ENCODE data around the gene COPG2. TPM values are rescaled to one million over a fixed set of nuclear protein-coding genes. Genes with fewer than 3 reads are reported as not detected.
"Not testable (repeated sequence)": the region's sequence is repeated elsewhere in the genome, so short reads cannot be mapped to it uniquely, and the experiment has no call there.

Gene COPG2
- total RNA-seq, 2 experiments from 2014 or later: 29.9 to 32.2 TPM

- TF ChIP-seq EZH2phosphoT487 (IDR thresholded peaks at IDR 0.05; ENCODE audit: borderline replicate concordance, low read depth, low read length): no peak
- no peak for TF ChIP-seq CTCF (conservative IDR thresholded peaks at IDR 0.05; ENCODE audit: low read length)
- Histone ChIP-seq H2AFZ (ENCODE audit: low read length) (no peak overlapping the region), H3K4me3 (ENCODE audit: low read depth, low read length, poor library complexity, severe bottlenecking) (no peak overlapping the region), H3K9me2 (ENCODE audit: insufficient read depth, low read length) (no peaks in the 10 kb centered on the region), H4K20me1 (ENCODE audit: insufficient read depth, low read length) (no peaks in the 10 kb centered on the region), H3K9me3 (ENCODE audit: low read length) (no peaks in the 10 kb centered on the region), H3K36me3 (ENCODE audit: insufficient read depth, low read length) (no peaks in the 10 kb centered on the region), H3K27ac (ENCODE audit: low read depth, low read length, poor library complexity, severe bottlenecking) (no peak overlapping the region), H3K4me1 (ENCODE audit: insufficient read depth, low read length, poor library complexity, severe bottlenecking) (no peaks in the 10 kb centered on the region), H3K79me2 (ENCODE audit: insufficient read depth, low read depth, low read length) (no peaks in the 10 kb centered on the region), H3K4me2 (ENCODE audit: low read length) (no peak overlapping the region)
- CTCF ChIA-PET (ENCODE audit: unreplicated experiment): no interaction called here
- no peak for DNase-seq (ENCODE audit: low spot score)
- intact Hi-C loops (cut with micrococcal nuclease; ENCODE audit: unreplicated experiment): no loop called here
- no TSS peak for BruUV-seq (replicated peaks)
- POLR2A ChIA-PET: interaction anchor here (0.6 to 1.1 kb wide), 2 partner anchors 20 to 1042 kb away, joined by 3 read pairs; no protein-coding TSS in a partner anchor
Observed at GRCh38 chr7:130593033-130593432, 75.5 kb downstream of the COPG2 start.

GRCh38 chr7:130591464-130591863, 77.1 kb downstream of the COPG2 start:
- H3K9me2 ChIP-seq (ENCODE audit: insufficient read depth, low read length); BruUV-seq (replicated peaks); H3K4me3 ChIP-seq (ENCODE audit: low read depth, low read length, poor library complexity, severe bottlenecking); H3K27ac ChIP-seq (ENCODE audit: low read depth, low read length, poor library complexity, severe bottlenecking); DNase-seq (ENCODE audit: low spot score); H3K4me1 ChIP-seq (ENCODE audit: insufficient read depth, low read length, poor library complexity, severe bottlenecking); H3K4me2 ChIP-seq (ENCODE audit: low read length); POLR2A ChIA-PET; H3K36me3 ChIP-seq (ENCODE audit: insufficient read depth, low read length); H3K79me2 ChIP-seq (ENCODE audit: insufficient read depth, low read depth, low read length); H4K20me1 ChIP-seq (ENCODE audit: insufficient read depth, low read length); intact Hi-C loops (cut with micrococcal nuclease; ENCODE audit: unreplicated experiment); H2AFZ ChIP-seq (ENCODE audit: low read length); CTCF ChIA-PET (ENCODE audit: unreplicated experiment); H3K9me3 ChIP-seq (ENCODE audit: low read length): not testable (repeated sequence)

DNA sequence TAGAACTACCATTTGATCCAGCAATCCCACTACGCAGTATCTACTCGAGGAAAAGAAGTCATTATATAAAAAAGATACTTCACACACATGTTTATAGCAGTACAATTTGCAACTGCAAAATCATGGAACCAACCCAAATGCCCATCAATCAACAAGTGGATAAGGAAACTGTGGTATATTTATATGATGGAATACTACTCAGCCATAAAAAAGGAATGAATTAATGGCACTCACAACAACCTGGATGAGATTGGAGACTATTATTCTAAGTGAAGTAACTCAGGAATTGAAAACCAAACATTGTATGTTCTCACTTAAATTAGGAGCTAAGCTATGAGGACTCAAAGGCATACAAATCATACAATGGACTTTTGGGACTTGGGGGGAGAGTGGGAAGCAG, 82.6 kb downstream of the COPG2 start:
- H3K9me2 ChIP-seq (ENCODE audit: insufficient read depth, low read length); DNase-seq (ENCODE audit: low spot score); H3K4me2 ChIP-seq (ENCODE audit: low read length); BruUV-seq (replicated peaks); H2AFZ ChIP-seq (ENCODE audit: low read length); H3K4me1 ChIP-seq (ENCODE audit: insufficient read depth, low read length, poor library complexity, severe bottlenecking); H3K9me3 ChIP-seq (ENCODE audit: low read length); H3K79me2 ChIP-seq (ENCODE audit: insufficient read depth, low read depth, low read length); H3K27ac ChIP-seq (ENCODE audit: low read depth, low read length, poor library complexity, severe bottlenecking); POLR2A ChIA-PET; H4K20me1 ChIP-seq (ENCODE audit: insufficient read depth, low read length); intact Hi-C loops (cut with micrococcal nuclease; ENCODE audit: unreplicated experiment); H3K4me3 ChIP-seq (ENCODE audit: low read depth, low read length, poor library complexity, severe bottlenecking); H3K36me3 ChIP-seq (ENCODE audit: insufficient read depth, low read length); CTCF ChIA-PET (ENCODE audit: unreplicated experiment): not testable (repeated sequence)

DNA sequence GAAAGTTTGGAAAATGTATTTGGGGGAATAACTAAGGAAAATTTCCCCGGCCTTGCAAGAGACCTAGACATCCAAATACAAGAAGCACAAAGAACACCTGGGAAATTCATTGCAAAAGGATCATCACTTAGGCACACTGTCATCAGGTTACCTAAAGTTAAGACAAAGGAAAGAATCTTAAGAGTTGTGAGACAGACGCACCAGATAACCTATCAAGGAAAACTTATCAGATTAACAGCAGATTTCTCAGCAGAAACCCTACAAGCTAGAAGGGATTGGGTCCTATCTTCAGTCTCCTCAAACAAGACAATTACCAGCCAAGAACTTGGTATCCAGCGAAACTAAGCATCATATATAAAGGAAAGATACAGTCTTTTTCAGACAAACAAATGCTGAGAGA, 93.4 kb downstream of the COPG2 start:
- H3K9me3 ChIP-seq (ENCODE audit: low read length); H3K4me3 ChIP-seq (ENCODE audit: low read depth, low read length, poor library complexity, severe bottlenecking); CTCF ChIA-PET (ENCODE audit: unreplicated experiment); H3K9me2 ChIP-seq (ENCODE audit: insufficient read depth, low read length); H3K27ac ChIP-seq (ENCODE audit: low read depth, low read length, poor library complexity, severe bottlenecking); H3K4me2 ChIP-seq (ENCODE audit: low read length); H3K79me2 ChIP-seq (ENCODE audit: insufficient read depth, low read depth, low read length); intact Hi-C loops (cut with micrococcal nuclease; ENCODE audit: unreplicated experiment); DNase-seq (ENCODE audit: low spot score); H3K4me1 ChIP-seq (ENCODE audit: insufficient read depth, low read length, poor library complexity, severe bottlenecking); BruUV-seq (replicated peaks); H3K36me3 ChIP-seq (ENCODE audit: insufficient read depth, low read length); H4K20me1 ChIP-seq (ENCODE audit: insufficient read depth, low read length); H2AFZ ChIP-seq (ENCODE audit: low read length): not testable (repeated sequence)
- POLR2A ChIA-PET: interaction anchor here (1.0 kb wide), 1 partner anchor 383 kb away, joined by 3 read pairs; no protein-coding TSS in a partner anchor

DNA sequence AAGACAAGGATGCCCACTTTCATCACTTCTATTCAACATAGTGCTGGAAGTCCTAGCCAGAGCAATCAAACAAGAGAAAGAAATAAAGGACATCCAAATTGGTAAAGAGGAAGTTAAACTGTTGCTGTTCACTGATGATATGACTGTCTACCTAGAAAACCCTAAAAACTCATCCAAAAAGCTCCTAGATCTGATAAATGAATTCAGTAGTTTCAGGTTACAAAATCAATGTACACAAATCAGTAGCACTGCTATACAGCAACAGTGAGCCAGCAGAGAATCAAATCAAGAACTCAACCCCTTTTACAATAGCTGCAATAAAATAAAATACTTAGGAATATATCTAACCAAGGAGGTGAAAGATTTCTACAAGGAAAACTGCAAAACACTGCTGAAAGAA, 98.4 kb downstream of the COPG2 start:
- H3K36me3 ChIP-seq (ENCODE audit: insufficient read depth, low read length); H2AFZ ChIP-seq (ENCODE audit: low read length); H3K4me1 ChIP-seq (ENCODE audit: insufficient read depth, low read length, poor library complexity, severe bottlenecking); H3K27ac ChIP-seq (ENCODE audit: low read depth, low read length, poor library complexity, severe bottlenecking); H3K9me2 ChIP-seq (ENCODE audit: insufficient read depth, low read length); H3K79me2 ChIP-seq (ENCODE audit: insufficient read depth, low read depth, low read length); H3K4me3 ChIP-seq (ENCODE audit: low read depth, low read length, poor library complexity, severe bottlenecking); DNase-seq (ENCODE audit: low spot score); intact Hi-C loops (cut with micrococcal nuclease; ENCODE audit: unreplicated experiment); CTCF ChIA-PET (ENCODE audit: unreplicated experiment); BruUV-seq (replicated peaks); POLR2A ChIA-PET; H3K9me3 ChIP-seq (ENCODE audit: low read length); H4K20me1 ChIP-seq (ENCODE audit: insufficient read depth, low read length); H3K4me2 ChIP-seq (ENCODE audit: low read length): not testable (repeated sequence)

Data from OCI-LY7 (cell line).